ENCODE data around the gene MED13L. TPM values are rescaled to one million over a fixed set of nuclear protein-coding genes. Genes with fewer than 3 reads are reported as not detected.
A peak's percentile ranks its signal among the peaks of the same experiment; 100 is the strongest.

Gene MED13L
- total RNA-seq, 4 donors from 2014 or later, result 173 to 222 (median 192) TPM

- Histone ChIP-seq H3K27me3 (no peaks in the 10 kb centered on the region), H3K9me3 (no peaks in the 10 kb centered on the region), H3K4me3 (no peak overlapping the region), H3K4me1 (peaks cover 0 to 4% (median 0%) of the 10 kb centered on the region in 3 donors), H3K36me3 (peaks cover 2 to 37% of the 10 kb centered on the region in 2 donors), H3K27ac (no peak overlapping the region)
- TF ChIP-seq CTCF (IDR thresholded peaks at IDR 0.05) (no peak), EP300 (IDR thresholded peaks at IDR 0.05) (no peak), POLR2AphosphoS5 (IDR thresholded peaks at IDR 0.05) (no peak)
- no peak for ATAC-seq
- WGBS, 2 donors (ENCODE audit: low coverage in 1 of 2), result 67 to 70% methylated on average over 3 of the region's 3 CpGs
Measured at GRCh38 chr12:115956236-115956635, 321.3 kb downstream of the MED13L start.

- WGBS, 2 donors (ENCODE audit: low coverage in 1 of 2), result 58 to 59% methylated on average over 6 of the region's 6 CpGs
- Histone ChIP-seq H3K4me1 (peaks cover 0 to 4% (median 0%) of the 10 kb centered on the region in 3 donors), H3K27ac (no peak overlapping the region), H3K27me3 (no peaks in the 10 kb centered on the region), H3K36me3 (peaks cover 0 to 35% of the 10 kb centered on the region in 2 donors), H3K9me3 (no peaks in the 10 kb centered on the region), H3K4me3 (no peak overlapping the region)
- TF ChIP-seq EP300 (IDR thresholded peaks at IDR 0.05) (no peak), POLR2AphosphoS5 (IDR thresholded peaks at IDR 0.05) (no peak), CTCF (IDR thresholded peaks at IDR 0.05) (no peak), POLR2A (IDR thresholded peaks at IDR 0.05) (no peak)
- peak; percentile 57 for ATAC-seq
Measured at GRCh38 chr12:115953450-115953849, 324.0 kb downstream of the MED13L start.

- 60 to 80% methylated on average over 1 of the region's 7 CpGs for WGBS, 2 donors (ENCODE audit: low coverage in 1 of 2)
- no peak overlapping the region for H3K27ac ChIP-seq
- no peak for ATAC-seq
Measured at GRCh38 chr12:115953031-115953430, 324.5 kb downstream of the MED13L start.

GRCh38 chr12:115950959-115951358 lies 326.5 kb downstream of the MED13L start:
- 88 to 92% methylated on average over 4 to 8 of the region's 9 CpGs for WGBS, 2 donors (ENCODE audit: low coverage in 1 of 2)
- no peaks in the 10 kb centered on the region for H3K27me3 ChIP-seq
- H3K4me3 ChIP-seq, result no peak overlapping the region
- peaks cover 0 to 17% of the 10 kb centered on the region in 2 donors for H3K36me3 ChIP-seq
- no peaks in the 10 kb centered on the region for H3K9me3 ChIP-seq
- H3K27ac ChIP-seq, result no peak overlapping the region
- peaks cover 0 to 4% (median 0%) of the 10 kb centered on the region in 3 donors for H3K4me1 ChIP-seq
- TF ChIP-seq CTCF (IDR thresholded peaks at IDR 0.05), result no peak
- no peak for ATAC-seq

More at GRCh38 chr12:115953031-115953430, 324.5 kb downstream of the MED13L start:
- Histone ChIP-seq H3K27me3 (no peaks in the 10 kb centered on the region), H3K9me3 (no peaks in the 10 kb centered on the region), H3K4me3 (no peak overlapping the region), H3K4me1 (peaks cover 0 to 4% (median 0%) of the 10 kb centered on the region in 3 donors), H3K36me3 (peaks cover 0 to 31% of the 10 kb centered on the region in 2 donors)
- no peak for TF ChIP-seq EP300 (IDR thresholded peaks at IDR 0.05)
- no peak for TF ChIP-seq POLR2A (IDR thresholded peaks at IDR 0.05)
- no peak for TF ChIP-seq POLR2AphosphoS5 (IDR thresholded peaks at IDR 0.05)
- no peak for TF ChIP-seq CTCF (IDR thresholded peaks at IDR 0.05)

GRCh38 chr12:115949675-115950074 lies 327.8 kb downstream of the MED13L start:
- Histone ChIP-seq H3K27ac (no peak overlapping the region), H3K4me3 (no peak overlapping the region), H3K27me3 (no peaks in the 10 kb centered on the region), H3K36me3 (peaks cover 0 to 17% of the 10 kb centered on the region in 2 donors), H3K9me3 (no peaks in the 10 kb centered on the region), H3K4me1 (peaks cover 0 to 4% (median 0%) of the 10 kb centered on the region in 3 donors)
- 94 to 100% methylated on average over 1 to 6 of the region's 8 CpGs for WGBS, 2 donors (ENCODE audit: low coverage in 1 of 2)
- no peak for ATAC-seq
- TF ChIP-seq POLR2AphosphoS5 (IDR thresholded peaks at IDR 0.05) (no peak), POLR2A (IDR thresholded peaks at IDR 0.05) (no peak), CTCF (IDR thresholded peaks at IDR 0.05) (no peak), EP300 (IDR thresholded peaks at IDR 0.05) (no peak)
